BLaER1 treated with 17β-estradiol and CSF1 and Interleukin-3, amounts not matched to agents 10 nM and 100 nM (cell line): ENCODE results near the gene SPPL2B.
"Not testable (repeated sequence)": the region's sequence is repeated elsewhere in the genome, so short reads cannot be mapped to it uniquely, and the experiment has no call there.

ENCODE experiments used
- H3K27ac ChIP-seq, 11 experiments: shearing (Covaris generic); formaldehyde crosslinking; 2 replicates each; pipeline ENCODE4 v1.8.1; 2022
- H3K27me3 ChIP-seq, 11 experiments: shearing (Covaris generic); formaldehyde crosslinking; 2 replicates each; pipeline ENCODE4 v1.8.1; 2022
- H3K36me3 ChIP-seq, 11 experiments: shearing (Covaris generic); formaldehyde crosslinking; 2 replicates each; pipeline ENCODE4 v1.8.1; 2022
- H3K4me1 ChIP-seq, 10 experiments: shearing (Covaris generic); formaldehyde crosslinking; 2 replicates each; pipeline ENCODE4 v1.8.1; 2022
- H3K4me2 ChIP-seq, 11 experiments: shearing (Covaris generic); formaldehyde crosslinking; 2 replicates each; pipeline ENCODE4 v1.8.1; 2022
- H3K4me3 ChIP-seq, 10 experiments: shearing (Covaris generic); formaldehyde crosslinking; 2 replicates each; pipeline ENCODE4 v1.8.1; 2022
- H3K9ac ChIP-seq, 11 experiments: shearing (Covaris generic); formaldehyde crosslinking; 2 replicates each; pipeline ENCODE4 v1.8.1; 2022
- H3K9me3 ChIP-seq, 11 experiments: shearing (Covaris generic); formaldehyde crosslinking; replicated peaks in 1 of 11; 2 replicates each; pipeline ENCODE4 v1.8.1; 2022
- H4K20me1 ChIP-seq, 11 experiments: shearing (Covaris generic); formaldehyde crosslinking; 2 replicates each; pipeline ENCODE4 v1.8.1; 2022
- Cebpa-rat ChIP-seq, 11 experiments: shearing (Covaris generic); IDR thresholded peaks; 2 replicates each; pipeline ENCODE4 v1.8.1; 2022

SPPL2B gene

GRCh38 chr19:2394054-2394441, 65.6 kb downstream of the SPPL2B start:
- H3K27ac ChIP-seq: peak overlapping the region in 6 of 11 experiments; percentile 2 to 53 (median 22); a peak in 9 of 22 replicates
- H3K9ac ChIP-seq: 0 out of 22 replicates have a peak overlapping the region, but pooled peaks of 1 of the 11 experiments have one; percentile 9
- H4K20me1 ChIP-seq: no peaks in the 10 kb centered on the region
- peaks cover 0 to 11% (median 8%) of the 10 kb centered on the region in 11 experiments; a peak in 9 of 22 replicates for H3K9me3 ChIP-seq
- peak overlapping the region; percentile 30 to 83 (median 58) for H3K4me2 ChIP-seq
- TF ChIP-seq Cebpa-rat (IDR thresholded peaks at IDR 0.05): no peak
- no peak overlapping the region for H3K4me3 ChIP-seq
- H3K36me3 ChIP-seq: no peaks in the 10 kb centered on the region
- peaks cover 18 to 45% (median 35%) of the 10 kb centered on the region in 10 experiments for H3K4me1 ChIP-seq
- H3K27me3 ChIP-seq: no peaks in the 10 kb centered on the region

- peaks cover 0 to 11% (median 8%) of the 10 kb centered on the region in 11 experiments; a peak in 9 of 22 replicates for H3K9me3 ChIP-seq
- 0 out of 22 replicates have a peak, but pooled peaks of 1 of the 11 experiments have one; percentile 31 for TF ChIP-seq Cebpa-rat (IDR thresholded peaks at IDR 0.05)
- peak overlapping the region in 6 of 11 experiments; percentile 2 to 53 (median 22); a peak in 8 of 22 replicates for H3K27ac ChIP-seq
- no peaks in the 10 kb centered on the region for H3K27me3 ChIP-seq
- 0 out of 22 replicates have a peak overlapping the region, but pooled peaks of 1 of the 11 experiments have one; percentile 9 for H3K9ac ChIP-seq
- no peaks in the 10 kb centered on the region for H4K20me1 ChIP-seq
- peaks cover 18 to 45% (median 35%) of the 10 kb centered on the region in 10 experiments for H3K4me1 ChIP-seq
- H3K36me3 ChIP-seq: no peaks in the 10 kb centered on the region
- H3K4me3 ChIP-seq: no peak overlapping the region
- H3K4me2 ChIP-seq: peak overlapping the region; percentile 30 to 83 (median 58); a peak in 21 of 22 replicates
These were observed 66.2 kb downstream of the SPPL2B start for GRCh38 chr19:2394442-2395292.

- H3K4me2 ChIP-seq: peak overlapping the region in 6 of 11 experiments; percentile 49 to 74 (median 64); a peak in 8 of 22 replicates
- not testable (repeated sequence) for H3K27me3 ChIP-seq, H4K20me1 ChIP-seq, H3K36me3 ChIP-seq, H3K27ac ChIP-seq, H3K9ac ChIP-seq, H3K4me3 ChIP-seq
- H3K9me3 ChIP-seq: peaks cover 0 to 11% (median 8%) of the 10 kb centered on the region in 11 experiments; a peak in 9 of 22 replicates
- peaks cover 18 to 45% (median 35%) of the 10 kb centered on the region in 10 experiments for H3K4me1 ChIP-seq
These were observed 66.9 kb downstream of the SPPL2B start for GRCh38 chr19:2395293-2395829.

- not testable (repeated sequence) for H4K20me1 ChIP-seq, H3K36me3 ChIP-seq, H3K27me3 ChIP-seq, H3K4me2 ChIP-seq, H3K27ac ChIP-seq, H3K9ac ChIP-seq, H3K4me3 ChIP-seq
- Histone ChIP-seq H3K4me1 (peaks cover 18 to 37% (median 30%) of the 10 kb centered on the region in 10 experiments), H3K9me3 (peaks cover 0 to 11% (median 8%) of the 10 kb centered on the region in 11 experiments; a peak in 9 of 22 replicates)
These were observed 68.7 kb downstream of the SPPL2B start for GRCh38 chr19:2397173-2397572.

GRCh38 chr19:2398735-2399305, 70.3 kb downstream of the SPPL2B start:
- Histone ChIP-seq H3K27me3 (no peaks in the 10 kb centered on the region), H3K4me1 (peaks cover 12 to 26% (median 18%) of the 10 kb centered on the region in 10 experiments), H3K9me3 (0 out of 22 replicates have a peak, but pooled peaks cover 0 to under 1% (median 0%) of the 10 kb centered on the region in 11 experiments), H3K4me3 (no peak overlapping the region), H4K20me1 (no peaks in the 10 kb centered on the region), H3K36me3 (no peaks in the 10 kb centered on the region), H3K4me2 (no peak overlapping the region), H3K27ac (no peak overlapping the region), H3K9ac (no peak overlapping the region)
- no peak for TF ChIP-seq Cebpa-rat (IDR thresholded peaks at IDR 0.05)

- no peak for TF ChIP-seq Cebpa-rat (IDR thresholded peaks at IDR 0.05)
- H3K4me1 ChIP-seq: peaks cover 4 to 18% (median 11%) of the 10 kb centered on the region in 10 experiments; a peak in 19 of 20 replicates
- H3K9ac ChIP-seq: no peak overlapping the region
- H3K9me3 ChIP-seq: peaks cover 0 to 9% (median 0%) of the 10 kb centered on the region in 11 experiments; a peak in 1 of 22 replicates
- H3K36me3 ChIP-seq: no peaks in the 10 kb centered on the region
- no peaks in the 10 kb centered on the region for H3K27me3 ChIP-seq
- no peak overlapping the region for H3K27ac ChIP-seq
- no peak overlapping the region for H3K4me2 ChIP-seq
- no peak overlapping the region for H3K4me3 ChIP-seq
- H4K20me1 ChIP-seq: no peaks in the 10 kb centered on the region
These were observed 71.1 kb downstream of the SPPL2B start for GRCh38 chr19:2399582-2399981.
